A549 (cell line): ENCODE measurements around the gene AHCYL2. TPM values are rescaled to one million over a fixed set of nuclear protein-coding genes. Genes with fewer than 3 reads are reported as not detected.

Source experiments
- ATAC-seq, 2 experiments: fragments of 200-7000 bp in 1 of 2; fragments of >200 bp in 1 of 2; cut with Nextera tagmentation in 1 of 2; cut with Tn5 transposase in 1 of 2; 3 replicates each; pipeline versions ENCODE4 v1.8.0 to v1.9.1; 2018 to 2020; ENCODE audit warnings: mild to moderate bottlenecking in 1 of 2, moderate library complexity in 1 of 2
- CTCF ChIA-PET: fragments of 300-600 bp; sonication (Branson Sonifier 250); formaldehyde crosslinking; extraction: SDS; loops from one replicate; lab custom pipeline; 2021; ENCODE audit warnings: antibody characterized with exemption, inconsistent platforms; lab: Yijun Ruan, JAX
- POLR2A ChIA-PET: fragments of 350-600 bp; formaldehyde crosslinking; extraction: SDS; loops from one replicate; lab custom pipeline; 2021; ENCODE audit warnings: antibody characterized with exemption, inconsistent platforms; lab: Yijun Ruan, JAX
- DNase-seq, 2 experiments: peaks; one replicate each; pipeline versions ENCODE4 v3.0.0 to v3.0.0-alpha.2; 2011 to 2016; ENCODE audit warnings: low read depth in 1 of 2, low spot score in 1 of 2
- FAIRE-seq: peaks from 2 replicates; lab custom pipeline; 2011; peaks lifted over from hg19 to GRCh38; lab: Jason Lieb, UNC
- H3K27ac ChIP-seq, 2 experiments: fragments of >200 bp; sonication (Bioruptor Twin); formaldehyde crosslinking; 3 replicates each; pipeline ENCODE4 v1.5.1; 2016 to 2017
- H3K4me1 ChIP-seq: fragments of >200 bp; sonication (Bioruptor Twin); formaldehyde crosslinking; 3 replicates; pipeline ENCODE4 v1.6.1; 2016
- H3K4me2 ChIP-seq: fragments of >200 bp; sonication (Bioruptor Twin); formaldehyde crosslinking; 3 replicates; pipeline ENCODE4 v1.6.1; 2016
- H3K4me3 ChIP-seq: fragments of >200 bp; sonication (Bioruptor Twin); formaldehyde crosslinking; 3 replicates; pipeline ENCODE4 v1.5.1; 2016
- H3K9me3 ChIP-seq: fragments of >200 bp; sonication (Bioruptor Twin); formaldehyde crosslinking; 3 replicates; pipeline ENCODE4 v1.6.1; 2016
- BCL3 ChIP-seq: fragments of >200 bp; sonication (Bioruptor Twin); formaldehyde crosslinking; IDR thresholded peaks from 3 replicates; pipeline ENCODE4 v1.6.1; 2016
- E2F6 ChIP-seq: IDR thresholded peaks from 2 replicates; pipeline ENCODE4 v1.6.1; 2012; ENCODE audit warnings: low read depth, borderline replicate concordance
- ELK1 ChIP-seq: fragments of 150-350 bp; IDR thresholded peaks from 2 replicates; pipeline ENCODE4 v1.6.1; 2014; ENCODE audit warnings: low read depth, mild to moderate bottlenecking, low read length
- FOSB ChIP-seq: fragments of 250-450 bp; sonication (Bioruptor Pico); IDR thresholded peaks from 2 replicates; pipeline ENCODE4 v1.5.0; 2020; ENCODE audit warnings: mild to moderate bottlenecking, moderate library complexity
- FOSL2 ChIP-seq, 2 experiments: fragments of 450-650 bp in 1 of 2; fragments of >200 bp in 1 of 2; sonication (Bioruptor Twin) in 1 of 2; formaldehyde crosslinking; IDR thresholded peaks; 2 replicates each; pipeline versions ENCODE4 v1.5.0 to v1.6.1; 2016 to 2020; ENCODE audit warnings: mild to moderate bottlenecking in 1 of 2, moderate library complexity in 1 of 2
- HDAC2 ChIP-seq: fragments of 200-600 bp; sonication (generic); IDR thresholded peaks from 2 replicates; pipeline ENCODE4 v1.6.1; 2016
- HOXA7 ChIP-seq: fragments of 250-450 bp; sonication (Bioruptor Pico); IDR thresholded peaks from 2 replicates; pipeline ENCODE4 v1.5.0; 2020; ENCODE audit warnings: mild to moderate bottlenecking, moderate library complexity
- HOXB13 ChIP-seq: fragments of 250-450 bp; sonication (Bioruptor Pico); IDR thresholded peaks from 2 replicates; pipeline ENCODE4 v1.5.0; 2020; ENCODE audit warnings: low read depth, mild to moderate bottlenecking, moderate library complexity
- JUN ChIP-seq, 2 experiments: fragments of >200 bp; sonication (Bioruptor Twin); formaldehyde crosslinking; IDR thresholded peaks; 2 replicates in 1 of 2; 3 replicates in 1 of 2; pipeline ENCODE4 v1.6.1; 2016 to 2017
- MAFK ChIP-seq: fragments of 450-650 bp; IDR thresholded peaks from 2 replicates; pipeline ENCODE4 v1.6.1; 2014; ENCODE audit not compliant: partially characterized antibody
- NPAS2 ChIP-seq: fragments of 250-450 bp; sonication (Bioruptor Pico); IDR thresholded peaks from 2 replicates; pipeline ENCODE4 v1.8.0; 2022; ENCODE audit warnings: mild to moderate bottlenecking, moderate library complexity, borderline replicate concordance
- POLR2A ChIP-seq: IDR thresholded peaks from 2 replicates; pipeline ENCODE4 v1.6.1; 2012; ENCODE audit warnings: mild to moderate bottlenecking, low read length
- POLR2AphosphoS2 ChIP-seq: conservative IDR thresholded peaks from 2 replicates; pipeline ENCODE4 v1.6.1; 2012; ENCODE audit warnings: low read length, improper control_type of control experiment, inconsistent platforms
- RAD21 ChIP-seq, 2 experiments: fragments of >200 bp in 1 of 2; sonication (Bioruptor Twin) in 1 of 2; formaldehyde crosslinking in 1 of 2; IDR thresholded peaks in 1 of 2; conservative IDR thresholded peaks in 1 of 2; 2 replicates in 1 of 2; 3 replicates in 1 of 2; pipeline ENCODE4 v1.6.1; 2012 to 2018; ENCODE audit warnings: inconsistent platforms in 1 of 2
- RCOR1 ChIP-seq: fragments of 150-350 bp; IDR thresholded peaks from 2 replicates; pipeline ENCODE4 v1.6.1; 2014; ENCODE audit warnings: antibody characterized with exemption, low read length, low read depth
- SREBF2 ChIP-seq: fragments of 450-650 bp; IDR thresholded peaks from 2 replicates; pipeline ENCODE4 v1.6.1; 2014; ENCODE audit warnings: mild to moderate bottlenecking, moderate library complexity
- ZC3H11A ChIP-seq: fragments of 450-650 bp; IDR thresholded peaks from 2 replicates; pipeline ENCODE4 v1.6.1; 2014; ENCODE audit warnings: antibody characterized with exemption, mild to moderate bottlenecking
- WGBS: methylation state at CpG from one replicate; pipeline ENCODE4 v1.1.6; 2017; ENCODE audit errors: missing lambda C conversion rate; 5-methylcytosine and 5-hydroxymethylcytosine counted together
- polyA plus RNA-seq, 4 experiments: library from polyadenylated mRNA; depleted of rRNA in 3 of 4; stranded (reverse); fragments of >200 nt; fragmentation: RNase III in 1 of 4; extraction: RNeasy Plus Mini Kit Qiagen cat#74134 plus additional on column Dnase treatment in 1 of 4; gene quantifications; 2 replicates in 3 of 4; 3 replicates in 1 of 4; pipeline ENCODE4 v1.2.3, GENCODE V29; 2011 to 2017

AHCYL2 gene
- polyA plus RNA-seq, 2 of the 4 experiments (the other 2 are of a cell fraction): 10.8 to 25.9 TPM

GRCh38 chr7:129334473-129334872 is 109.6 kb downstream of the AHCYL2 start:
- 99% methylated on average over 3 of the region's 3 CpGs for WGBS
- POLR2A ChIA-PET: no interaction called here
- TF ChIP-seq SREBF2 (no peak), HOXA7 (CRISPR knock-in tag) (no peak), HDAC2 (no peak), FOSB (CRISPR knock-in tag) (no peak), FOSL2 (IDR thresholded peaks at IDR 0.05) (no peak), FOSL2 (CRISPR knock-in tag; IDR thresholded peaks at IDR 0.05) (no peak), E2F6 (no peak), MAFK (no peak), ELK1 (no peak), JUN (IDR thresholded peaks at IDR 0.05) (no peak)
- H3K4me3 ChIP-seq: no peak overlapping the region
- peak; percentile 51 to 58; a peak in 3 of 6 replicates for ATAC-seq
- H3K9me3 ChIP-seq: no peaks in the 10 kb centered on the region
- peaks cover 16% of the 10 kb centered on the region for H3K4me1 ChIP-seq
- H3K4me2 ChIP-seq: no peak overlapping the region
- FAIRE-seq: no peak
- CTCF ChIA-PET: interaction anchor here (0.9 to 3.5 kb wide), 3 partner anchors 9 to 116 kb away, joined by 3 to 23 read pairs (median 22); no protein-coding TSS in a partner anchor
- H3K27ac ChIP-seq: no peak overlapping the region
- DNase-seq: no peak

- TF ChIP-seq E2F6 (no peak), POLR2AphosphoS2 (no peak), HOXB13 (CRISPR knock-in tag) (no peak), NPAS2 (CRISPR knock-in tag) (no peak), ZC3H11A (no peak), SREBF2 (no peak), POLR2A (no peak), HOXA7 (CRISPR knock-in tag) (no peak)
- ATAC-seq: no peak
- ChIA-PET CTCF (interaction anchor here (1.1 to 2.1 kb wide), 3 partner anchors 29 to 133 kb away, joined by 3 to 10 read pairs (median 8); no protein-coding TSS in a partner anchor), POLR2A (no interaction called here)
- Histone ChIP-seq H3K4me1 (no peaks in the 10 kb centered on the region), H3K4me3 (no peak overlapping the region), H3K4me2 (no peak overlapping the region), H3K27ac (no peak overlapping the region), H3K9me3 (no peaks in the 10 kb centered on the region)
- no peak for DNase-seq
- WGBS: 90% methylated on average over 2 of the region's 2 CpGs
- FAIRE-seq: no peak
Observed at GRCh38 chr7:129338450-129338849, 113.6 kb downstream of the AHCYL2 start.

- CTCF ChIA-PET: interaction anchor here (0.9 to 5.3 kb wide), 5 partner anchors 14 to 303 kb away, joined by 3 to 29 read pairs (median 5); no protein-coding TSS in a partner anchor
- Histone ChIP-seq H3K4me1 (no peaks in the 10 kb centered on the region), H3K4me3 (no peak overlapping the region), H3K4me2 (no peak overlapping the region), H3K27ac (no peak overlapping the region), H3K9me3 (no peaks in the 10 kb centered on the region)
- TF ChIP-seq ELK1 (no peak), POLR2A (no peak), RAD21 (conservative IDR thresholded peaks at IDR 0.05 in 1 of 2, IDR thresholded peaks at IDR 0.05 in 1 of 2) (no peak), RCOR1 (no peak), BCL3 (no peak)
- ATAC-seq: no peak
- WGBS: 81% methylated on average over 1 of the region's 1 CpG
- POLR2A ChIA-PET: no interaction called here
- no peak for DNase-seq
- no peak for FAIRE-seq
Observed at GRCh38 chr7:129341212-129341611, 116.4 kb downstream of the AHCYL2 start.
